ENCODE data around the gene SLC16A4. TPM values are rescaled to one million over a fixed set of nuclear protein-coding genes. Genes with fewer than 3 reads are reported as not detected.
"Not testable (repeated sequence)": the region's sequence is repeated elsewhere in the genome, so short reads cannot be mapped to it uniquely, and the experiment has no call there.

SLC16A4 gene
- polyA plus RNA-seq (ENCODE audit: insufficient read depth in 1 of 5, insufficient read length in 5 of 5, low replicate concordance in 1 of 5) = 1 to 10 TPM; 4.2 to 7.7 (median 7.2) TPM
- long read RNA-seq, donor 1, partial matches to known transcripts = 15 of 15 reads
- long read RNA-seq, donor 1, other reads (novel, unspliced or antisense) = 0 of 15 reads
- long read RNA-seq, donor 2, partial matches to known transcripts = 0 of 1 reads
- long read RNA-seq, donor 2, other reads (novel, unspliced or antisense) = 0 of 1 reads
- long read RNA-seq, donor 3 = 0 reads
- long read RNA-seq, donor 4, partial matches to known transcripts = 14 of 14 reads
- long read RNA-seq, donor 4, other reads (novel, unspliced or antisense) = 0 of 14 reads
- long read RNA-seq, donor 5, partial matches to known transcripts = 7 of 7 reads
- long read RNA-seq, donor 5, other reads (novel, unspliced or antisense) = 0 of 7 reads
- long read RNA-seq, donor 6, partial matches to known transcripts = 13 of 14 reads
- long read RNA-seq, donor 6, other reads (novel, unspliced or antisense) = 0 of 14 reads
- long read RNA-seq, donor 7 = 0 reads
- long read RNA-seq, donor 8 = 0 reads

GRCh38 chr1:110390692-110391245, at the start of gene SLC16A4:
TSS of gene SLC16A4 (minus strand) at chr1:110391026. CDS start at chr1:110389323, 1,703 bp downstream.
- no peak for DNase-seq

- not testable (repeated sequence) for DNase-seq
Observed at GRCh38 chr1:110439873-110440272, 49.0 kb upstream of the SLC16A4 start.

DNA sequence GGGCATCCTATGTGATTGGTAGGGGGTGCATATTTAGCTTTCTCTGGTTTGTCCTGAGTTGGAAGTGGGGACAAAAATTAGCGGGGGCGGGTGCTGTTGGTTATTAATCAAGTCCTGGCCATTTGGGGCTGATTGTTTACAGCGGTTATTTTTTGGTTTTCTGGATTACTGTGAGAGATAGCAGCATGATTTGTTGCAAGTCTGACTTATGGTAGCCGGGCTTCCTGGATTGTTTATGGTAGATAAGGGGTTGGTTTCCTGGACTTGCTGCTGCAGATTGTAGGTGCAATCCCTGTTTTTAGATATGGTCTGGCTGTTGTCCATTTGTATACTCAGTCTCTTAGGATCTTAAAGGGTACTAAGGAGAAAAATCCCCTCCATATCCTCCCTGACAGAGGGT, 48.1 kb upstream of the SLC16A4 start:
- DNase-seq = no peak

- DNase-seq = not testable (repeated sequence)
Observed at GRCh38 chr1:110437645-110438299, 46.9 kb upstream of the SLC16A4 start.

DNA sequence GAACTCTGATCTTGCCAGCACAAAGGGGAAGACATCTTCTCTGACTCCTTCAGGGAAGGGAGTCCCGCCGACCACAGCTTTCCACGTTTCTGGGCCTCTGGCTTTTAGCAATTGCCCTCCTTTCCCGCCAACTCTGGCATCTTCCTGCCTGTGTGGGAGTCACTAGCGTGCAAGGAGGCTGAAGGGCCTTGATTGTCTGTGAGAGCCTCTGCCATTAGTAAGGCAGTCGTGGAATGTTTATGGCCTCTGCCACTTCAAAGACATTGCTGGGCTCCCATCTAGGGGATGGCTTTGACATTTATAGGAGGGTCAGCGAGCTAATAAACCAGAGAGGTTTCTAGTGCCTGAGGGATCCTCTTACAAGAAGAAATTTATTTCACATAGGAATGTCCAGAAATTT, 45.8 kb upstream of the SLC16A4 start:
- no peak for DNase-seq

DNA sequence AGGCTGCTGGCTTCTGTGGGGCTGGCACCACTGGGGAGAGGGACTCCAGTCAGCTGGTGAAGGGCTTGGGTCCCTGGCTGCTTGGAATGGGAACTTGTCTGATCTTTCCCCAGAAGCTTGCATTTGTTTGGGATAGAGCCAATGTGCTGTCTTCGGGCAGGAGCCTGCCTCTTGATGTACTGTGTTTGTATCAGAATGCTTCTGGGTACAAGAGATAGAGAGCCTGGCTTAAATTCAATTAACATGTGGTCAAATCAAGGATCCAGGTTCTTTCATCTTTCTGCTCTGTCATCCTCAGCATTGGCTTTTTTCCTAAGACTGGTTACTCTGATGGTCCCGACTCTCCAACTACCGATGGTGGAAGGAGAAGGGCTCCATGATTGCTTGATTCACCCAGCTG, 44.1 kb upstream of the SLC16A4 start:
- no peak for DNase-seq

DNA sequence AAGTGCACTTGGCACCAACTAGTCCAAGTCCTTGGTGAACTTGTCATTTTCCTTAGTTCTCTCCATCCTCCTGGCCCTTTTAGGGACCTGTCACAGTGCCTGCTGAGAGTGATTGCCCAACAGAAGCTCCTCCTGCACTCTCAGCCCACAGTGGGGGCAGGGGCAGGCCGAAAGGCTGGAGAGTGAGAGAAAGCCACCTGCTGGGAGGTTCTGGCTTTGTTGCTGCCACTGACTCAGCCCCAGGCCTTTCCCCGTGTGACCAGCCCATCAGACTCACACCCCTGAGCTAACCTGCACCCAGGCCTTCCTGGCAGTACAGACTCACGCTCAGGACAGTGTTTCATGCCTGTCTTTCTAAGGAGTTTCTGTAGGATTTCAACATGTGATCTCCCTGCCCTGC, 43.0 kb upstream of the SLC16A4 start:
- DNase-seq = no peak

- no peak for DNase-seq
Observed at GRCh38 chr1:110433213-110433612, 42.4 kb upstream of the SLC16A4 start.

GRCh38 chr1:110430901-110431300, 40.1 kb upstream of the SLC16A4 start:
- no peak for DNase-seq

GRCh38 chr1:110430366-110430765, 39.5 kb upstream of the SLC16A4 start:
- DNase-seq = no peak

GRCh38 chr1:110428946-110429345, 38.1 kb upstream of the SLC16A4 start:
- DNase-seq = no peak

GRCh38 chr1:110426854-110427253, 36.0 kb upstream of the SLC16A4 start:
- no peak for DNase-seq

GRCh38 chr1:110425612-110426152, 34.9 kb upstream of the SLC16A4 start:
- DNase-seq = no peak

GRCh38 chr1:110424699-110425611, 34.1 kb upstream of the SLC16A4 start:
- DNase-seq = no peak

GRCh38 chr1:110420874-110421793, 30.3 kb upstream of the SLC16A4 start:
- DNase-seq = no peak

DNA sequence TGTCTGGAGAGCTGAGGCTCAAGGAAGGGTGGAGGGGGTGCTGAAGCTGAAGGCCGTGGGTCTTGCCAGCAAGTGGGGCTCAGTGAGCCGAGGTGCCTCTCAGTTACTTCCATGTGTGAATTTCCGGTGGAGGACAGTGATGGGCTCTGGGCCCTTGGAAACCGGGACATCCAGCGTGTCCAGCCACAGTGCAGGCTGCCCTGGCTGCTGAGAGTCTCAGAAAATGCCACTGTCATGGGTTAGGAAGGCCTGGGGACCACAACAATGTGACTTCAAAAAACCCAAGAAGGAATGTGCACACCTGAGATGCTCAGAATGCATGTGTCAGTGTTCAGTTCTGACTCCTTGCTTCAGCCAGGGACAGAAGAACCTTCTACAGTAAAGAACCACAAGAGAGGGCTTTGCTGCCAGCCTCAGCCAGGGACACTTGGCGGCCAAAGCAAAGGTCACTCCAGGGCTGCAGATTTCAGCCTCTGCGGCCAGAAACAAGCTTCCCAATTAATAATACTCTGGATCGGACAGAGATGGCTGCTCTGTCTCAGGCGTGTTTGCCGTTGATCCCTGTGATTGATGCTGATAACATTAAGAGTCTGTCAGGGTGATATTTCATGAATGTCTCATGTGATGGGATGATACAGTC, 29.3 kb upstream of the SLC16A4 start:
- DNase-seq = no peak

DNA sequence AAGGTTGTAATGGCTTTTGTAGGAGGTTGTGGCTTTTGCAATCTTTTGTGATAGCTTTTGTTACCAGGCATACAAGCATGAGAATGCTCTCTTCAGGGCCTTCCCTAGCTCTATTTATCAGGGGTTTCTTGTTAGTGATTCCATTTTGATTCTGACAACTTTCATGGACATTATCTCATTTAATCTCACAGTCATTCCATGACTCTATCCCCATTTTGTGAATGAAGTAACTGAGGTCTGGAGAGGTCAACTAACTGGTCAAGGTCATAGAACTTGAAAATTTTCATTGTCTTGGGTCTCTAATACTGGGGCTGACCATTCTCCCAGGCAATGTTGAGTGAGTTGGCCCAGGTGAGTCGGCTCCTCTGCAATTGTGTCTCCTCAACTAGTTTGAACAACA, 27.9 kb upstream of the SLC16A4 start:
- DNase-seq = no peak

DNA sequence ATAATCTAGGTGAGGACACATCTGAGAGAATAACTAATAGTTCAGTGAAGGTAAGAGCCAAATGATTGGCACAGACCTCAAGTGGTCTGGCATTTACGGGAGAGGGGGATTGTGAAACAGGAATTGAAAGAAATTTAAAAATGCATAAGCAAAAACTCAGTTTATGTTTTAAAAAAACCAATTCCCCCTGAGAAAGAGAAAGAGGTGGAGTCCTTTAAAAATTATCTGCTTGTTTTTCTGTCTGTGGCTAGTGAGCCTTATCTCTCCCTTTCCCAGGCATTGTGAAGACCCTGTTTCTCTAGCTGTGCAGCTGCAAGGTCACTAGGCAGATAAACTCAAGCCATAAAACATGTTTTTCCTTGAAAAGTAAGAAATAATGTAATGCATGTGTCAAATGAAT, 22.2 kb upstream of the SLC16A4 start:
- not testable (repeated sequence) for DNase-seq

DNA sequence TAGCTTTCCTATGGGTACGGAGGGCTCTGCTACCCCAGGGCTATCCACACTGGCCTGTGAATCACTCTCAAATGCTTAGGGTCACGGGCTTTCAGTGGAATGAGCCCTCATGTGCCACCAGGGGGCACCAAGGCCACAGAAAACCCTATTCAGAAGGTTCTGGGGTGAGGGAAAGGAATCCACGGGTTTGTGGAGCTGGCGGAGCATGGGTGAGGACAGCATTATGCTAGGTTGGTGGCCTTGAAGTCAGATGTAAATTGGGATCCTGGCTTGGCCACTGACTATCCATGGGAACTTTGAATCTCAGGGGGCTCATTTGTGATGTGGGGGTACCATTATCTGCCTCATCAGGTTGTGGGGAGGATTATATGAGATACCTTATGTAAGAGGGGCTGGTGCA, 21.8 kb upstream of the SLC16A4 start:
- peak in 1 of 2 donors; percentile 32 for DNase-seq

All from right lung (tissue), 10 donors.